Measurements from ENCODE around the gene GPRIN3.

GRCh38 chr4:89324671-89325070, 17.1 kb upstream of the GPRIN3 start:
- TF ChIP-seq CTCF (optimal IDR thresholded peaks at IDR 0.05 in 1 of 3, IDR thresholded peaks at IDR 0.05 in 1 of 3, conservative IDR thresholded peaks at IDR 0.05 in 1 of 3; ENCODE audit: extremely low read depth in 1 of 3, insufficient read depth in 2 of 3, low read length in 3 of 3) (no peak), EZH2 (IDR thresholded peaks at IDR 0.05; ENCODE audit: low read length) (no peak)

Measured in keratinocyte (primary cell).